Thyroid gland (tissue), 4 donors: Measurements from ENCODE around the gene RASAL3. TPM values are rescaled to one million over a fixed set of nuclear protein-coding genes. Genes with fewer than 3 reads are reported as not detected.
A peak's percentile ranks its signal among the peaks of the same experiment; 100 is the strongest.

Experiments used
- DNase-seq, 2 donors: peaks; one replicate each; pipeline ENCODE4 v3.0.0-alpha.2; 2019
- H3K27ac ChIP-seq, 3 donors: fragments of 200-600 bp; sonication (generic); 1 replicate in 2 of 3; 2 replicates in 1 of 3; pipeline ENCODE4 v1.5.1; 2016 to 2019; ENCODE audit warnings: mild to moderate bottlenecking in 1 of 3, moderate library complexity in 1 of 3
- H3K27me3 ChIP-seq: fragments of 200-600 bp; sonication (generic); one replicate; pipeline ENCODE4 v1.5.1; 2019
- H3K36me3 ChIP-seq, 2 donors: fragments of 200-600 bp; sonication (generic); one replicate each; pipeline ENCODE4 v1.5.1; 2016 to 2019
- H3K4me1 ChIP-seq, 2 donors: fragments of 200-600 bp; sonication (generic); one replicate each; pipeline ENCODE4 v1.5.1; 2017 to 2019
- H3K4me3 ChIP-seq, 3 donors: fragments of 200-600 bp; sonication (generic); replicated peaks in 1 of 3; 1 replicate in 2 of 3; 2 replicates in 1 of 3; pipeline ENCODE4 v1.5.1; 2016; ENCODE audit warnings: mild to moderate bottlenecking in 1 of 3
- H3K9me3 ChIP-seq: fragments of 200-600 bp; sonication (generic); one replicate; pipeline ENCODE4 v1.5.1; 2017
- CTCF ChIP-seq, 6 experiments: fragments of 200-600 bp in 3 of 6; fragments of 450-650 bp in 3 of 6; sonication (generic) in 3 of 6; IDR thresholded peaks; one replicate each; pipeline ENCODE4 v1.5.1; 2016 to 2019; ENCODE audit warnings: antibody characterized with exemption in 6 of 6, mild to moderate bottlenecking in 2 of 6, inconsistent platforms in 1 of 6, moderate library complexity in 1 of 6
- POLR2A ChIP-seq, 2 donors: fragments of 450-650 bp; IDR thresholded peaks; one replicate each; pipeline ENCODE4 v1.6.1; 2017; ENCODE audit warnings: antibody characterized with exemption in 2 of 2, mild to moderate bottlenecking in 2 of 2, moderate library complexity in 1 of 2
- WGBS, 2 donors: methylation state at CpG; one replicate each; pipeline ENCODE4 v1.1.5; 2017; 5-methylcytosine and 5-hydroxymethylcytosine counted together
- intact Hi-C: fragments of 100-400 bp; cut with DNase I; formaldehyde crosslinking; loops from one replicate; pipeline ENCODE4 v1.15.1; 2023
- total RNA-seq, 4 donors: library from RNA; depleted of rRNA; stranded (reverse); fragments of >200 nt; gene quantifications; one replicate each; pipeline ENCODE4 v1.2.3, GENCODE V29; 2016

RASAL3 gene
- total RNA-seq, 4 donors from 2014 or later: 2.6 to 4.4 (median 3.7) TPM

- intact Hi-C loops: no loop called here
- Histone ChIP-seq H3K4me1 (peaks cover 0 to 7% of the 10 kb centered on the region in 2 donors), H3K27me3 (peaks cover 13% of the 10 kb centered on the region), H3K36me3 (no peaks in the 10 kb centered on the region), H3K4me3 (peak overlapping the region in 1 of 3 donors; percentile 12), H3K9me3 (no peaks in the 10 kb centered on the region), H3K27ac (no peak overlapping the region)
- 3 to 5% methylated on average over 11 to 36 of the region's 65 CpGs for WGBS, 2 donors
- TF ChIP-seq CTCF (IDR thresholded peaks at IDR 0.05) (no peak), POLR2A (IDR thresholded peaks at IDR 0.05) (no peak)
- no peak for DNase-seq
These were observed 5.4 kb upstream of the RASAL3 start for GRCh38 chr19:15469513-15470297.

GRCh38 chr19:15468675-15469512 lies 4.5 kb upstream of the RASAL3 start:
- no peak overlapping the region for H3K4me3 ChIP-seq
- H3K9me3 ChIP-seq: no peaks in the 10 kb centered on the region
- peaks cover 0 to 7% of the 10 kb centered on the region in 2 donors for H3K4me1 ChIP-seq
- H3K36me3 ChIP-seq: no peaks in the 10 kb centered on the region
- WGBS, 2 donors: 58 to 67% methylated on average over 10 to 12 of the region's 12 CpGs
- no peak for TF ChIP-seq POLR2A (IDR thresholded peaks at IDR 0.05)
- no peak for TF ChIP-seq CTCF (IDR thresholded peaks at IDR 0.05)
- intact Hi-C loops: no loop called here
- no peak for DNase-seq
- peaks cover 13% of the 10 kb centered on the region for H3K27me3 ChIP-seq
- no peak overlapping the region for H3K27ac ChIP-seq

GRCh38 chr19:15467734-15468214 lies 3.4 kb upstream of the RASAL3 start:
- H3K4me3 ChIP-seq: no peak overlapping the region
- H3K27ac ChIP-seq: no peak overlapping the region
- DNase-seq: no peak
- H3K4me1 ChIP-seq: peaks cover 0 to 7% of the 10 kb centered on the region in 2 donors
- H3K27me3 ChIP-seq: peaks cover 13% of the 10 kb centered on the region
- intact Hi-C loops: no loop called here
- 73 to 79% methylated on average over 6 of the region's 6 CpGs for WGBS, 2 donors
- H3K36me3 ChIP-seq: no peaks in the 10 kb centered on the region
- no peaks in the 10 kb centered on the region for H3K9me3 ChIP-seq
- TF ChIP-seq CTCF (IDR thresholded peaks at IDR 0.05): no peak

- intact Hi-C loops: no loop called here
- no peaks in the 10 kb centered on the region for H3K36me3 ChIP-seq
These were observed 2.7 kb upstream of the RASAL3 start for GRCh38 chr19:15466851-15467733.

More at GRCh38 chr19:15466851-15467733, 2.7 kb upstream of the RASAL3 start:
- no peak for TF ChIP-seq POLR2A (IDR thresholded peaks at IDR 0.05)
- TF ChIP-seq CTCF (IDR thresholded peaks at IDR 0.05): no peak
- 47 to 57% methylated on average over 8 of the region's 8 CpGs for WGBS, 2 donors
- Histone ChIP-seq H3K9me3 (no peaks in the 10 kb centered on the region), H3K4me1 (peaks cover 0 to 7% of the 10 kb centered on the region in 2 donors), H3K4me3 (no peak overlapping the region), H3K27ac (no peak overlapping the region), H3K27me3 (peaks cover 13% of the 10 kb centered on the region)
- no peak for DNase-seq
